COLO668 (cell line): Measurements from ENCODE around the gene PRKAA1.
A peak's percentile ranks its signal among the peaks of the same experiment; 100 is the strongest.

ENCODE experiments used
- DNase-seq: peaks from one replicate; lab custom pipeline; 2025; ENCODE audit not compliant: unreplicated experiment; lab: John Stamatoyannopoulos, UW

PRKAA1 gene

DNA sequence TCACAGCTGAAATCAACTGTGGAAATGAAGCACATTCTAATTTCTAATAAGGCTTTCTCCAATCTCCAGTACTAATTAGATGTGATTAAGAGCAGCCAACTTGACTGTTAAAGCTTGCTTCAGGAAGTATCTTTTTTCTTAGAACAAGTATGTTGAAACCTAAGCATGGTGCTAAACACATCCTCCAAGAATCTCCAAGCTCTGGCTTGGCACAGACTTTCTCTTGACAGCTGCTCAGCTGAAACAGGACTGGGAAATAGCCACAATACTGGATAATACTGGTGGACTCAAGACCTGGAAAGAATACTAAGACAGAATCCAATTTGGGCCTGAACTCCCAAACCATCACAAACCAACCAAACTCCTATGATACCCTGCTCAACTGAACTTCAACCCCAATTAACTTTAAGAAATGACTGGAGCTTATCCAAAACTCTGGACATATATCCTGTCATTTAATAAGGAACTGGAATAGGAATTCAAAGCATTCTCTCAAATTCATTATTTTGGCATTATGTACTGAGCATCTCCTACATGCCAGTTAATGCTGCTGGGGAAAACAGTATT is 16.2 kb downstream of the PRKAA1 start:
- DNase-seq: no peak

DNA sequence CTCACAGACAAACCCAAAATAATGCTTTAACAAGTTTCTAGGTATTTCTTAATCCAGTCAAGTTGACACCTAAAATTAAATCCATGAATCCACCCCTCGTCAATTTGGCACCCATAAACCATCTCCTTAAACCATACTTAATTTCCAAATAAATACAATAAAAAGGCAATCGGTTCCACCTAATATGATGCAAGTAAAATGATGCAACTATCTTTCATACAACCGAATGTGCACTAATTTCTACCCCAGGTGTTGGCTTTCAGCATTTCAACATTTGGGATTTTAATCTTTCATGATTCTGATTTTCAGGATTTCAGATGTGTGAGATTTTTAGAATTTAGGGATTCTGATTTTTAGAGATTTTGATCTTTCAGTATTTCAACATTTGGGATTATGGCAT is 17.3 kb downstream of the PRKAA1 start:
- DNase-seq: no peak

DNA sequence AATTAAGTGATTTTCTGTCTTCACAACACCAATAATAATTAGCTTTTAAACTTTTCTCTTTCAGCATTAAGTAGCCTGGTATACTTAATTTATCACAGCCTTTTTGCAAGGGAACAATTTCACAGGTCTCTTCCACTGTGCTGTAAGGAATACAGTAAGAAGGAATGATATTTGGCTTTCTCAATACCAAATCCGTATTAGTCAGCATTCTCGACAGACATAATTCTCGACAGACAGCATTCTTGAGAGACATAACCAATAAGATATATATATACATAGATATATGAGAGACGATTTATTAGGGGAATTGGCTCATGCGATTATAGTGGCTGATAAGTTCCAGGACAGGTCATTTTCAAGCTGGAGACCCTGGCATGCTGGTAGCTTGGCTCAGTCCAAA is 18.0 kb downstream of the PRKAA1 start:
- DNase-seq: no peak

DNA sequence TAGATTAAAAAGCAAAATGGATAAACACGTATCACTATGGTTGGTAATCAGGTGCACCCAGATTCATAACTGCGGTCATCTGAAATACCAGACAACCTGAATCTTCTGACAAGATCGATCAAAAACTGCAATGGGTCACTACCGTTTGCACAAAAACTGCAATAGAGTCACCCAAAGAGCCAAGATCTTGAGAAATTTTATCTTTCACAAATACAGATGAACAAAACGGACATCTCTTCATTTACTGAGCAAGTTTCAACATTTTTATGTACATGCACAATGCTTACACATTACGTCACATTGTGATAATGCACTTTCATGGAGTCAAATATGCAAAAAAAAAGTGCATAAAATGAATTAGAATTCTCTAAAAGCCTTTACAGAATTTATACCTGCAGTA is 18.6 kb downstream of the PRKAA1 start:
- no peak for DNase-seq

DNA sequence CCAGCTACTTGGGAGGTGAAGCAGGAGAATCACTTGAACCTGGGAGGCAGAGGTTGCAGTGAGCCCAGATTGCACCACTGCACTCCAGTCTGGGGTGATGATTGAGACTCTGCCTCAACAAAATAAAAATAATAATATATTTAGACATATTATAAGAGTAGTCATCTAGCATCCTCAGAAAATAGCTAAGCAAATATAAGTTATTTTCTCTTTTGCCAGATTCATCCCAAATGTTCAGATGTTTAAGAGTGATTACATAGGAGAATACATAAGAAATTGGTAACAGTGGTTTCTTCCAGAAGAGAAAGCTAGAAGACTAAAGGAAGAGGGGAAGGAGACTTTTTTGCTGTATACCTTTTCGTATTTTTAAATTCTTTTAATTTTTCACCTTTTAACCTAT is 20.0 kb downstream of the PRKAA1 start:
- DNase-seq: no peak

DNA sequence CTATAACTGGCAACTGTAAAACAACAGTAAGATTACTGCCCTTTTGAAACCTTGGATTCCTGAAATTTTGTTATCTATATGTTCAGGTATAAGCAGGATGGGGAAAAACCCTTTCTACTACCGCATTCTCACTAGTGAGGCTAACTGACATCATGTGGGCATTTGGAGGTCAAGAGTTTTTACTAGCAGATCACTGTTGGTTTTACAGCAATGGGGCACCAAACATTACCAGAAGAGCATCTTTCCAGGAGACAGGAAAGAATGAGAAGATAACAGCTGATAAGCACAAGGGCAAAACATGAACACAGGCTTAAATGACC is 21.6 kb downstream of the PRKAA1 start:
- no peak for DNase-seq

DNA sequence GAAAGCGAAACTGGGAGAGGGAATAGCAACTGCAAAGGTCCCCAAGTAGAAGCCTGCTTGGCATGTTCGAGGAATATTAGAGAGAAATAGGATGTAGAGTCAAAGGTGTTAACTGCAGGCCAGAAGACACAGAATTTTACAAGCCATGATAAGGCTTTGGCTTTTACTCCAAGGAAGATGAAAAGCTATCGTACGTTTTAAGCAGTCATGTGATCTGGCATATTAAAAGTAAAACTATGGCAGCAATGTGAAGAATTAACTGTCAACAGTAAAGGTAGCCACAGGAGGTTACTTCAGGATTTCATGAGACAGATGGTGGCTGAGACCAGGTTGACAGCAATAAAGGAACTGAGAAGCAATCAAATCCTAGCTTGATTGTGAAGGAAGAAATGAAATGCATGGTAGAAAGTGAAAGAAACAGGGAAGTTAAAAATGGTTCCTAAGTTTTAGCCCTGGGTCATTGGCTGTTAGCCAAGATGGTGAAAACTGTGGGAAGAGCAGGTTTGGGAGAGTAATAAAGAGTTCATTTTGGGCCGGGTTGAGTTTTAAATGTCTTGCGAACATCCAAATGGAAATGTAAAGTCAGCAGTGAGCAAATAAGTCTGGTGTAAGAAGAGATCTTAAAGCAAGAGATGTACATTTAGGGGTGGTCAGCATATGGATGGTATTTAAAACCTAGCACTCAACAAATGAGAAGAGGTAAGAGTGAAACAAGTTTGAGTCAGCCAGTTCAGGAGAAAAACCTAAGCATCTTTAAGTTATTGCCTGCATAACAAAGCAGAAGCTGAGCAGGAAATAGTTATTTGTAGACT is 22.1 kb downstream of the PRKAA1 start:
- no peak for DNase-seq

DNA sequence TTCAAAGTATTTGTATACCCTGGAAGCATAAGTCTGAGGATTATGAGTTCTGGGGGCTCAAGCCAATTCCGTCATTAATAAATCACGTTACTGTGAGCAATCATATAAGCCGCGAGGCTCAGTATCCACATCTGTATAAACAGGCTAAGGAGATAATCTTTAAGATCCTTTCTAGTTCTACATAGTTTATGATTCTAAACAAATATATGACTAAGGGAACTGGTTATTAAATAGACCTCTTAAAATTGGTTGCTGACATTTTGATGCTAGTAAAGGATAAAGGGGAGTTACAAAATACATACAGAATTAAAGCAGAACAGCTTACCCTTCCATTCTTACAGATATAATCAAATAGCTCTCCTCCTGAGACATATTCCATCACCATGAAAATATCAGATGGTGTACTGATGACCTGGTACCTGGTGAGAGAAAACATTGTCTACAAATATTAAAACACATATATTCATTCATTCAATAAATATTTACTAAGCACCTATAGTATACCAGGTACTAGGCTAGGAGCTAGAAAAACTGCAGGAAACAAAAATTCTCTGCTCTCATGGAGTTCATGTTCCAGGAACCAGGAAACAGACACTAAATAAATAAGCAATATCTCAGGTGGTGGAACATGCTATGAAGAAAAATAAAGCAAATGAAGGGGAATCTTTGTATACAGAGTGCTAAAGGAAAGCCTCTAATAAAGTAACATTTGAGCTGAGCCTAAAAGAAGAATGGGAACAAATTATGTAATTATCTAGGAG is 22.9 kb downstream of the PRKAA1 start:
- no peak for DNase-seq

DNA sequence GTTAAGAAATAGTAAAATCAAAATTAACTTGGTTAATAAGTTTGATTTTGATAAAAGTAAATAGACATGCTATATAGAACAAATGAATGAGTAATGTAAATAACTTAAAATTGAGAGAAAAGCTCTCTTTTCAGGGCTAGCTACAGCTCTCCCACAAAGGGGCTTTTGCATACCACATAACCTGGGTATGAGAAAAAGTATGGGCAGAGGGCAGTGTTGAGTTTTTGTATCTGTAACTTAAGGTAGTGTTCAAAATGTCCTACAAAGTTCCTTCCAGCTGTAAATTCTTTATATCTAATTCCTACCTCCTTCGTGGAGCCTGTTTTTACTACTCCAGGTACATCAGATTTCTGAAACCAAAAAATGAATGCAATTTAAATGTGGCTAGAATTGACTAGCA is 23.6 kb downstream of the PRKAA1 start:
- no peak for DNase-seq

DNA sequence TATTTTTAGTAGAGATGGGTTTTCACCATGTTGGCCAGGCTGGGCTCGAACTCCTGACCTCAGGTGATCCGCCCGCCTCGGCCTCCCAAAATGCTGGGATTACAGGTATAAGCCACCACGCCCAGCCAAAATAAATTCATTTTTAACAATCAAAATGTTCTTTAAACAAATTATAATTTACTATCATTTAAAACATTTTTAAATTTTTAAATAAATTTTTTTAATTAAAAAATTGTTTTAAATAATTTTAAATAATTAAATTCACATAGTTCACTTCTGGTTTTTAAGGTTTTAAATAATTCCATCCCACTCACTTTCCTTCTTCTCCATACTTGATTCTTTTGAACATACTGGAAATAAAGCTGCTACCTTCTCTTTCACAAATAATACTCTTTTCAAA is 27.4 kb downstream of the PRKAA1 start:
- DNase-seq: no peak

DNA sequence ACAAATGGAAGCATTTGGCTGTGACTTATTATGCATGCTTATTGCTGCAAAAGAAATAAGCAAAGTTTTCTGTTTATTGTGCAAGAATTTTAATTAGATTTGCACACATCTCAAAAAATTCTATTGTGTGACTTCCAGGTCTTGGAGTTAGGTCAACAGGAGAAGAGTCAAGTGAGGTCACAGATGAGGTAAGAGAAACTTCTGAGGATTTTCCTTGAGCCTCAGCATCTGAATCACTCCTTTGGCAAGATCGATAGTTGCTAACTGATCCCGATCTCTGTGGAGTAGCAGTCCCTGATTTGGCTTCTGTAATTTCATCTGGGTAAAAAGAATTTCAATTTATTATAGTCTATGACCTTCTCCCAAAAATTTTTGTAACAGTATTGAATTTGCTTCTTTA is 35.5 kb downstream of the PRKAA1 start:
- DNase-seq: no peak

DNA sequence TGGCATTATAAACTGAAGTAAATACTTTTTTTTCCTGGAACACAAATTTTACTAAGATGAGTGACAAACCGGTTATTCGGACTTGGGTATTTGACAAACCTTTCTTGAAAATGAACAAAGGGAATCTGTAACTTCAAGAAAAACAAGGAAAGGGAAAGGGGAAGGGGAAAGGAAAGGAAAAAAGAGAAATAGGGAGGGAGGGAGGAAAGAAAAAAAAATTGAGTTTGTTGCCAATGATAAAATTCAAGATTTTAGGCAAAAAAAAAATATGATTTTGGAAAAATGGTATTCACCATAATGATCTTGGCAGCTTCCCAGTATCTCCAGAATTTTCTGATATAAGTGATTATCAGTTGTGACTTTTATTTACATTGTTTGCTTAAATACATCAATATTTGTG is 40.8 kb downstream of the PRKAA1 start:
- DNase-seq: no peak

DNA sequence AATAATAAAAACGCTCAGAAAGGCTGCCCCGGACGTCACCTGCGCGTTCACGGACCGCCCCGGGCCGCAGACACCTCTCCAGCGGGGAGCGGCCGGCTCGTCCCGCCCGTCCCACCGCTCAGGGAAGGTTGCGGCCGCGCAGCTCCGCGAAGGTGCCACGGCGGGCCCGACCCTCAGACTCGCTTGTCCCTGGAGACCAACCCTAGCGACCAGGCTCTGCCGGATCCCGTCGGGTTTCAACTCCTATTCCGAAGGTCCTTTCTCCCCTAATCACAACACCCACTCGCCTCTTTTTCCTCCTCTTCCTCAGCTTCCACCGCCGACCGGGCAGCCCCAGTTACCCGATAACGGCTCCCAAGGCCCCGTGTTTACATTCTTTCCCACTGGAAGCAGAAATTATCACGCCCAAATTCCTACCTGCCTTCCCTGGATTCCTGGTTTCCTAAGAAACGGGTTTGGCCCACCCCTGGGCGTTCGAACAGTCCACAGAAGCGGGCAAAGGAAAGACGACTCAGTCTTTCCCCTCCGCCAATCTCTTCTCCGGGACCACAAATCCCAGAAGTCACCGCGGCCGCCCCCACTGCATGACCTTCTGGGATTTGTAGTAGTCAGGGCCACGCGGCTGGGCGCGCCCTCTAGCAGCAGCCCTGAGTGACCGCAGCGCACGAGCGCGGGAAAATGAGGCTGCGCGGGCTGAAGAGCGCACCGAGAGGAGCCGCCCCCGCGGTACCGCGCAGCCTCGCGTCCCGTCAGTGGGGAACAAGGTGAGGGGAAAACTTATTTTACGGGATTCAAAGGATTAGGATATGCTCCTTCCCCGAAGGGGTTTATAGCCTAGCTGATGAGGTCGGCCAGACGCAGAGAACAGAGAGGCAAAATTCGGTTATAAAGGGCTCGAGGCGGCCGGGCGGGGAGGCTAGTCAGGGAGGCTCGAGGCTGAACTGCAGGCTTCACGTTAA is 42.5 kb downstream of the PRKAA1 start, which contains the start of gene TTC33:
Gene TTC33 (minus strand): TSS at position 555 of the 959 bp plus-strand sequence. CDS start 8,943 bp downstream, outside the sequence.
- DNase-seq: peak; percentile 97

DNA sequence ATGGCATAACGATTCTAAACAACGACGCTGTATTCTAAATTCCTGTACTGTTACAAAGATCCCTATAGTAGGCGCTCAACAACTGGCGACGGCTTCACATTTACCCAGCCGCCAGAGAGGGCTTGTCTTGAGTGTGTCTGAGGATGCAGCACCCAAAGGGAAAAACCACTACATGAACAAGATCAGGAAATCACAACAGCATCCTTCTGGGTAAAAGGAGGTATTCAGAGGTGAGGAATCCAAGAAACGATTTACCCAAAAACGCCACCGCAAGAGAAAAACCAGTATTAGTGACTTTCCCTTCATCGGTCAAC is 43.1 kb downstream of the PRKAA1 start:
- DNase-seq: peak; percentile 59

DNA sequence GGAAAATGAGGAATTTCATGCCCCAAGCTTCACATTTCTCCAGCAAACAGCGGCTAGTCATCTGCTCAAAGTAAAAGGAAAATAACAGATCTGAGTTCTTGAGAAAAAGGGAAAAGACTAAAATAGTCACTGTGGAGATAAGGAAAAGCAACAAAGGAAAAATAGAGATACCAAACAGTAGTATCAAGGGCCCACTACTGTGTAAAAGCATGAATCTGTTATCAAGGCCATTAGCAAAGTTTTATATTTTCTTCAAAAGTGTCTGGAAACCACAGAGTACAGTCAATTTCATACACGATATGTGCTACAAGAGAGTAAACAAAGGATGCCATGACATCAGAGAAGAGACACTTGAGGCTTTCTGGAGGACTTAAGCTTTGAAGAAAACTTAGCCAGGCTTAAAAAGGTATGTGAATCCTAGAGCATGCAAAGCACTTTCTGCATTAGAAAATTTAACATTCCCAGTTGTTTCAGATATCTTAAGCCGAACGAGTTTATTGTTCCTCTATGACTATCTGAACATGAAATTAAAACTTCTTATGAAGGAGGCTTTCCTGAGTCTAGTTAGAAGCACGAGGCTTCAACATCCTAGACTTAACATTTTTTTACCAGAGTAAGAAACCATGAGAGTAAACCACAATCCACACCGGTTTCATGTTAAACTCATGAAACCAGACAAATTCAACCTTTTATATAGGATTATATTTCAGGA is 43.6 kb downstream of the PRKAA1 start:
- DNase-seq: no peak

DNA sequence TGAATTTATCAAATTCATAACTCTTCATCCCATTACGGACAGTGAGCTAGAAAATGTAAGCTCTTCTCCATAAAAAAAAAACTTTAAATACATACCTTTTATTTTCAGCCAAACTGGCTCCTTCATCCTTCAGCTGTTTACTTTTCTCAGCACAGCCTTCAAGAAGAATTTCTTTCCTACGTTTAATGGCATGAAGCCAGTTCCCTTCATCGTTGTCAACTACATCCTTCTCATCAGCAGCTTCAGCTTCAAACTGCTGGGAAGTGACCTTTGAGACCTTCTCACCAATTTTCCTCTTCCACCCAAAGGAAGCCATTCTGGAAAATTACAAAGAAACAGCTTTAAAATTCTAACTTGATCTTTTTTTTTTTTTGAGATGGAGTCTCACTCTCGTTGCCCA is 51.5 kb downstream of the PRKAA1 start:
- no peak for DNase-seq

DNA sequence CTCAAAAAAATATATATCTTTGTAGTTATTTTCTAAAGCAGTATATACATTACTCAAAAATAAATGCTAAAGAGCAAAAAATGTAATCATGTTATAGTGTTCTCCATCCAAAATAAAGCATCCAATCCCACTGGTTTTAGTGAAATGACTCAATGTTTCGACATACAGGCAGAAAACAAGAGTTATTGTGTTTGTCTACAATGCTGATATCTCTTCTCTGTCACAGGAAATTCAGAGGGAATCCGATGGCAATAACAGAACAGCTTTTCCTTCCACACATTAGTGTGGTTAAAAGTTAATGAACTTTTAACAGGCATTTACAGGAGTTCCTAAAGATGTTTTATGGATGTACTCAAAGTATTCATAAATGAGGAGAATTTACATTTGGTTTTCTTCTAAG is 54.4 kb downstream of the PRKAA1 start:
- no peak for DNase-seq

DNA sequence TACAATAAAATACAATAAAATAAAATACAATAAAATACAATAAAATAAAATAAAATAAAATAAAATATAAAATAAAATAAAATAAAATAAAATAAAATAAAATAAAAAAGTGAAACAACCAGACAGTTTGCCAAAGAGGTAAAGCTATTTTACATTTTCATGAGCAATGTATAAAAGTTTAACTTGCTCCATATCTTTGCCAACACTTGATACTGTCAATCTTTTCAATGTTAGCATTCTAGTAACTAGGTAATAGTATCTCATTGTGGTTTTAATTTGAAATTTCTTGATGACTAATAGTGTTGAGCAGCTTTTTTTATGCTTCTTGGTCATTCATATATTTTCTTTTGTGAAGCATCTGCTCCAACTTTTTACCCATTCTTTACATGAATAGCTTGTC is 59.7 kb downstream of the PRKAA1 start:
- DNase-seq: no peak

DNA sequence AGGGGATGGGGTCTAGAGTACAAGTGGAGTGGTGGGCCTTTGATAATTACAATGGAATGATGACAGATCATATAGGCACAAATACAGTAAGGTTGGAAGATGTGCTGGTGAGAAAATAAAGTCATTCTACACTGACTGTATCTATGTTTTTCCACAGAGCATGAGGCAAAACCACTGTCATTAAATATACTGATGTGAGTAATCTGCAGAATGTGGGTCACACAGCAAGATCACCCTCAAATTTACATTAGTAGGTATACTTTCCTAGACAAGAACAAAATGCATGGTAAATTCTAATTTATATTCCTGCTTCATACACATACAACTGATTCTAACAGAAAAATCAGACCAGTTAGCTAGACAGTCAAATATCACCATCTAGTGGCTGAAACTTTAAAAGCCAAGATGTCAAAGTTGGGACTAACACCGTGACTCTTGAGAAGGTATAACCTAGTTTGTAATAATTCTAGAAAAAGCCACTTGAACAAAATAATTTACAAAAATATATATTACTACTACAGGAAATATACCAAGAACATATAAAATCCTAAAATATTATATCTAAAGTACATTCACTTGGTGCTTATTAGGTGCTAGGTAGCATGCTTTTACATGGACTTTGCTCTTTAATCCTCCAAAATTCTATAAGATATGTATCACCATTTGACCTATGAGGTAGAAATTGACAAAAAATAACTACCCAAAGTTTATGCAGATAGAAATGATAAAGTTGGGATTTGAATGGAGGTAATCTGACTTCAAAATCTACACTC is 61.9 kb downstream of the PRKAA1 start:
- DNase-seq: no peak

DNA sequence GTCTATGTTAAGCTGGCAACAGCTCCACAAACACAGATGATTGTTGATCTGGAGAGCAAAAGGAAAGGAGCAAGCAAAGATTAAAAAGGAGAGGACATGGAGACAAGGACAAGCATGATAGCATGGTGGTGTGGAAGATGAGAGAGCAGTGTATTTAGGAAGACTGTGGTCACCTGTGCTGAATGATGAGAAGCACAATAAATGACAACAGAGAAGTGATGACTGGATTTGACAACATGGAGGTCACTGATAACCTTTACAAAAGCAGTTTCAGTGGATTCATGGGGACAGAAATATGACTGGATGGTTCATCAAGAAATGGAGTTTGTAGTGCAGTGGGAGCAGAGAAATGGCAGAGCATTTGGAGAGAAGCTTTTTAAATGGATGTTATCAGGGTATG is 62.6 kb downstream of the PRKAA1 start:
- no peak for DNase-seq
